DMS114 treated with DMSO at 0.1 percent for 48 hours (cell line): ENCODE data around the gene GPBAR1.
A peak's percentile ranks its signal among the peaks of the same experiment; 100 is the strongest.
"Not testable (repeated sequence)": the region's sequence is repeated elsewhere in the genome, so short reads cannot be mapped to it uniquely, and the experiment has no call there.

Experiments
- DNase-seq: peaks from one replicate; lab custom pipeline; 2025; ENCODE audit not compliant: unreplicated experiment; lab: John Stamatoyannopoulos, UW

GPBAR1 gene

DNA sequence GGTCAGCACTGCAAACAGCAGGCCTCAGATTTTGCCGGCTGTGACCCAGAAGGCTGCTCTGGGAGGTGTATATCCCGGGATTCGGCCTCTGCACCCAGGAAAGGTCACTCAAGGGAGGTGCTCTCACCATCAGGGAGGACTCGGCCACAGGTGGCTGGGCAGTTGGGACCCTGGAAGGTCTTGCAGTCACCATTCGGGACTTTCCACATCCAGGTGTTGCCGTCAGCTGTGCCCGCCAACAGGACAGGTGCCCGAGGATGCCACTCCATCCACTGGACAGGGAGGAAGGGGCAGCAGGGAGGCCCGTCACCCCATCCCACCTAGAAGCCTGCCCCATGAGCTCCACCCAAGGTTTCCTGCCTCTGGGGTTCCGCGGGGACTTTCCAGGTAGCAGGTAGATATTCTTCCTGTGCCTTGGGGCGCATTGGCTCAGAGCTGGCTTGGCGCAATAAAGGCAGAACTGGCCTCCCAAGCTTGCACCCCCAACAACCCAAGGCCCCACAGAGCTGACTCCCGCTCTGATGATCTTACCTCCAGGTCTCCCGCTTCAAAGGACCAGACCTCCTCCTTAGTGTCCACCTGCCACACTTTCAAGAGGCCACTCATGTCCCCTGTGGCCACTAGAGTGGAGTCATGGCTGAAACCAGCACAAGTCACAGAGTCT, 5.6 kb downstream of the GPBAR1 start:
- no peak for DNase-seq

DNA sequence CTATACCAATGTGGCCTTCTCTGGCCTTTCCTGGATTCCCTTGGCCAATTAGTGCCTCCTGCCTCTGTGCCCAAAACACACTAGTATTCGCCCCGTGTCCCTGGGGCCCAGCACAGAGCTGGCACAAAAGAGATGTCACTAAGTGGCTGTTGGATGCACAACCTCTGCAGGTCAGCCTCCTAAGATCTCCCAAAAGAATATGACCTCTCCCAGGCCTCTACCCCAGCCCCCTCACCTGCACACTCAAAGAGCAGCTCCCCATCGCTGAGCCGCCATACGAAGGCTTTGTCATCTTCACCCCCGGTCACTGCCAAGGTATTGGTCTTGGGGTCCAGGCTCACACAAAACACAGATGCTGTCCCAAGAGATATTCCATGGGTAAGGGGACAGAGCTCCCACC, 6.4 kb downstream of the GPBAR1 start:
- DNase-seq, result no peak

GRCh38 chr2:218269900-218270720, 9.3 kb downstream of the GPBAR1 start, which contains the start of the genes AAMP and PNKD:
TSS of gene AAMP (minus strand) at chr2:218270137. CDS start at chr2:218270086, 51 bp downstream.
TSS of gene PNKD (plus strand) at chr2:218270519. CDS start at chr2:218270536, 17 bp downstream.
- DNase-seq, result peak; percentile 98

GRCh38 chr2:218270721-218271486, 10.1 kb downstream of the GPBAR1 start:
- DNase-seq, result no peak

DNA sequence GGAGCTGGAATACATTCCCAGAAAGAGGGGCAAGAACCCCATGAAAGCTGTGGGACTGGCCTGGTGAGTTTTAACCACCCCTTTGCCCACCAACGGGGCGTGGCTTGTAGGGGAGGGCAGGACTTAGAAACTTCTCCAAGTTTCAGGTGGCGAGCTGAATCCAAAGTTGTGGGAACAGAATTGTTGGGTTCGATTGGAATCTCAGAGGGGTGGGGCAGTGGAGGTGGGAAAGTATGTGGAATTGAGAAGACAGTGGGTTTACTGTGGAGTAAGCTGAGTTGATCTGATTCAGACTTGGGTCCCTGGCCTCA, 10.6 kb downstream of the GPBAR1 start:
- no peak for DNase-seq

GRCh38 chr2:218271865-218272530, 11.2 kb downstream of the GPBAR1 start:
- DNase-seq, result no peak

DNA sequence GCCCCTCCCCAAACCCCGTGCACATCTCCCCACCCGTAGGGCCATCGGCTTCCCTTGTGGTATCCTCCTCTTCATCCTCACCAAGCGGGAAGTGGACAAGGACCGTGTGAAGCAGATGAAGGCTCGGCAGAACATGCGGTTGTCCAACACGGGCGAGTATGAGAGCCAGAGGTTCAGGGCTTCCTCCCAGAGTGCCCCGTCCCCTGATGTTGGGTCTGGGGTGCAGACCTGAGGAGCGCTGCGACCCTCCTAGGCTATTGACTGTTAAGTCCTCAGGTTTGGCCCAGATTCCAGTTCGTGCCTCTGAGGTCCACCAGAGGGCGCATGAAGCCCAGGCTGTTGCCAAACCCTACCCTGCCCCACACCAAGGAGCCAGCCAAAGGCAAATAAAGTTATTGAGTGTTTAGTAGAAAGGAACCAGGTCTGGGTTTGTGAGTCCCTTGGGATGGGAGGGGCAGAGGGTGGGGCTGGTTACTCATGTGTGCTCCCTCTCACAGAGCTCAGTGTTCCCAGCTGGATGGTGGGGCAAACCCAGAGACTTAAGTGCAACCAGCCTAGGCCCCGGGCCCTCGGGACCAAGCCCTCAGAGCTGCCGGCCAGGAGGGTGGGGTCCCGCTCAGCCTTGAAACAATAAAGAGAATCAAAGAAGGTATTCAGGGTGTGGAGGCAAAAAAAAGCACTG, 11.9 kb downstream of the GPBAR1 start:
- DNase-seq, result peak; percentile 68

GRCh38 chr2:218273214-218273907, 12.5 kb downstream of the GPBAR1 start:
- not testable (repeated sequence) for DNase-seq

GRCh38 chr2:218273908-218274249, 13.1 kb downstream of the GPBAR1 start:
- DNase-seq, result no peak

DNA sequence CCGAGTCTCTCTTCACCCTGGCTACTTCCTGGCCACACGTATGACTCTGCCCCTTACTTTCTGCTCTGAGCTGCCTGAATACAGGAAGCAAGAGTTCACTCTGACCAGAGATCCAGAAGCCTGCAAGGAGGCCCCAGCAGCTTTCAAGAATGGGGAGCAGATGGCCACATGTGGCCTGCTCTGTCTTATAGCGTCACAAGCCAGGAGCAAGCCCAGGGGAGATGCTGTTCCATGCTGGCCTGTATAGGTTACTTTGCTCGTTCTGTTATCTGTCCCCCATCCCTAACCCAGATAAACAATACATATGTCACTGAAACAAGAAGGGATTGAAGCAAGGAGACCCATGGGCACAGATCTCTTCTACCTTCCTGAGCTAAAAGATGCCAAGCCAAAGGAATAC, 13.8 kb downstream of the GPBAR1 start:
- DNase-seq, result no peak

DNA sequence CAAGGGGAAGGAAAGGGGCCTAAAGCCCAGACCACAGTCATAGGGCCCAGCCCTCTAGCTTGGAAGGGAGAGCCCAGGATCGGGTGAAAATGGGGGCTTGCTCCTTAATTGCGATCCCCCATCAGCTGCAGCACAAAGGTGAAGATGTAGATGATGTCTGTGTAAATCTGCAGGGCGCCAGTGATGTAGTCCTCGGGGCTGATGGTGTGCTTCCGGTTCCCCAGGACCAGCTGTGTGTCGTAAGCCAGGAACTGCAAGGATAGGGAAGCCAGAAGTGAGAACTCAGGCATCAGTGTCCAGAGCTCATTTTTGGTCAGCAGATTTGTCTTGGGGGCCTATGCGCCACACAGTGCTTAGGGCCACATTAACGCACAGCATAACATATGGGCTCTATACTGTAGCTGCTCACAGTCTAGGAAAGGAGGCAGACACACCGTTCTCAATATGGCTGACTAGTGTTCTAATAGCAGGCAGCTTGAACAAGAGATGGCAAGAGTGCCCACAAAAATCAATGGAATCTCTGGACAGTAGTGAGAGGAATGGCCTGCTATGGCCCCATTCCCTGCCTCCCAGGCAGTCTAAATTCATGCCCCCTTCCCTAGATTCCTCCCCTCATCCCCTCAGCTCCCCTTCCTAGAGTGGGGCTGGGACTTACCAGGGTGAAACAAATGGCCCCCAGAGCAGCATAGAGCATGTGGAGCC, 14.7 kb downstream of the GPBAR1 start:
- DNase-seq, result no peak

DNA sequence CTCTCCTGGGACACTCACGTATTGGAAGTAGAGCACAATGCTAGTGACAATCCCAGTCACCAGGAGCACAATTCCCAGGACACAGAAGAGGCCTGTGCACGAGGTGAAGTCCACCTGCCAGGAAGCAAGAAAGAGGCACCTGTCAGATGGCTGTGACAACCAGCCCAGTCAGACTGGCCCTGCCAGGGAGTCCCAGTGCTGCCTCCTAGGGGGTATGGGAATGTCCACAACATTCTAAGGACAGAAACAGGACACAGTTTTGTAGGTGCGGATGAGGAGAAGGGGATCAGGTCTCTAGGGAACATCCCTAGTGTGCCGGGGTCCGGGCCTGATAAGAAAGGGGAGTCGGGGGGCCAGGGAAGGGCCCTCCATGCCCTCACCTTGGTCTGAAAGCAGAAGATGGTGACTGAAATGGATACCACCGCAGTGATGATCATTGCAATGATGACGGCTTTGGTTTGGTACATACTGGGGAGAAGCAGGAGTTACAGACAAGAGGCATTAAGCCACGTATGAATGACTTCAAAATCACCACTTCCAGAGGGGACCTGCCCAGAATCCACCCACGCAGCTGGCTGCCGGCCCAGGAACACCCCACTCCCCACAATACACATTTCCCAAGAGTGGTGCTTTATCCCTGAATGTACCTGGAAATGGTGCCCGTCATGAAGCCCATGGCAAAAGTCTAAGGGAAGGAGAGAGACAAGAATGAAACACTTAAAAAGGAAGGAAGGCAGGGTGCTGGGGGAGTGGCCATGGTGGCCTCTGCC, 16.4 kb downstream of the GPBAR1 start:
- DNase-seq, result no peak

GRCh38 chr2:218277921-218278320, 17.1 kb downstream of the GPBAR1 start:
- DNase-seq, result no peak

DNA sequence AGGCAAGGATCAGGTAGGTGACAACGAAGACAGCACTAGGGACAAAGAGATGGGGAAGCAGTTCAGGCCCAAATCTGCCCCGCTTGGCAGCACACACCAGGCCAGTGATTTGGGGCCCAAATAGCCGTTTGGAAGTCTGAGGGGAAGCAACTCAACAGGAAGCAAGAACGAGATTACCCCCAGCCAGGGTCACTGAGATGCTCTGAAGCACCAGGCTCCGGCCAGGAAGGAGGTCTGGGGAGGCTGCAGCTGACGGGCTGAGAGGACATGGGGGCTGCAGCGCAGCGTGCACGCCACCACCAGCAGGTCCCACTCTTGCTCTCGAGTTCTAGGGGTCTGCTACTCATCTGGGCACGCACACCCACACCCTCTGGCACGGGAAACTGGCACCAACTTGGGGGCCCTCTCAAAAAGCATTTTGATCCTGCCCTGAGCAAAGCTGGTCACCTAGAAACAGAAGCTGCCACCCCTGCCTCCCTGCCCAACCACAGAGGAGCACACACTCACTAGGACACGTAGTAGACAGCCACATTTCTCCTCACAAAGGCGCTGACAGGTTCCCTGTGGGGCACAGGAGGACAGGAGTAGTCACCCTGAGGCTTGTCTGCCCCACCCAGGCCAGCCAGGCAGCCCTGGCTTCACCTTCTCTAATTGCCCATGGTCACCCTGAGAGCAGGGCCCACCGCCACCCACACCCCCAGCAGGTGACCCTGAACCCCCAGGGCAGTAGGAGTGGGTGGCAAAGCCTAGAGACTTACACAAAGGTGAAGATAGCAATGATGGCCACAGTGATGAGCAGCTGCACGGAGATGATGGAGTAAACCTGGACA, 17.9 kb downstream of the GPBAR1 start:
- DNase-seq, result no peak

GRCh38 chr2:218280260-218280870, 19.6 kb downstream of the GPBAR1 start:
- DNase-seq, result no peak

GRCh38 chr2:218281449-218281848, 20.6 kb downstream of the GPBAR1 start:
- no peak for DNase-seq

DNA sequence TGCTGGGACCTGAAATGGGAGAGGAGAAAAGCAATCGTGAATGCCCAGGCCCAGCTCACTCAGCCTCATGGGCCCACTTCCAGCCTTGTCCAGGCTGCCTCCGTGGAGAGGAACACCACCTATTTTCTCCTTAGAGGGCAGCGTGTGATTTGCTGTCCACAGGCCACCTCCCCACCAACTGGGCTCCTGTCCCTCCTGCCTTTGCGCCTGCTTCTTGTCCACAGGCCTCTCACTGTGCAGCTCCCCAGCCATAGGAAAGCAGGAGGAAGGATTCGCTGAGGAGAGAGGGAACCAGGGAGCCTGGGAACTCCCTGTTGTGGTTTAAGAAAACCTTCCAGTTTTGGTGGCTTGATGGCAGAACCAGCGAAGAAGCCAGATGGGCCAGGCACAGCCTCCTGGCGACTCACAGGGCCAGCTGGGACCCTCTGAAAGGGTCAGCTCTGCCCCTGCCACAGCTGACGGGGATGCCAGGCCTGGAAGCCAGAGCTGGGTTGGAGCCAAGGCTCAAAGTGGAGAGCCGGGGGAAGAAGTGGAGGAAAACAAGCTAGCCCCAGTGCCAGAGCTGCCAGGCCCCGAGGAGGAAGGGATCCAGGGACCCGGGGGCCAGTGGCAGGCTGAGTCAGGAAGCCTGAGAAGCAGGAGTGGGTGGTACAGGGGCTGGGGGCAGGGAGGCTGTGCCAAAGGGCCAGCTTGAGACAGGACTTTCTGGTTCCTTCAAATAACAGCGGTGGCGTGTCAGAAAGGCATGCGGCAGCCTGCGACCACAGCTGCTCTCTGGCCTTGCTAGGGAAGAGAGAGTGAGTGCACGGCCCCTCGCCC, 21.6 kb downstream of the GPBAR1 start:
- DNase-seq, result no peak
